ENCODE data around the gene BRIX1.

DNA sequence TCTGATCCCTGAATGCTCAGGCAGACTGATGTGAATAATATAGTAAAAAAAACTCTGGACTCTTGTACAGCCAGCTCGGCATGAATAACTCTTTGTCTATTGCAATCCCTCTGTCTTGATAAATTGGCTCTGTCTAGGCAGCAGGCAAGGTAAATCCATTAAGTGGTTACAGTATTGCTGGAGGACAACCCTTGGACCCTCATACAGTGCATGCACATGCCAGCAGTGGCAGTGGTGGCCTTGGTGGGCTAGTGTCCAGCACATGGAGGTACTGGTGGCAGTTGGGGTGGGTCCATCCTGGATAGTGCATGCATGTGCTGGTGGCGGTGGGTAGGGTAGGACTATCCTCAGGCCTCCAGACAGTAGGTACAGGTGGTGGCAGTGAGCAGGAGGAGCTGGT, 52.7 kb downstream of the BRIX1 start:
- no peak for TF ChIP-seq EZH2phosphoT487 (IDR thresholded peaks at IDR 0.05; ENCODE audit: borderline replicate concordance, low read depth, low read length)
- TF ChIP-seq, protein P1, sequence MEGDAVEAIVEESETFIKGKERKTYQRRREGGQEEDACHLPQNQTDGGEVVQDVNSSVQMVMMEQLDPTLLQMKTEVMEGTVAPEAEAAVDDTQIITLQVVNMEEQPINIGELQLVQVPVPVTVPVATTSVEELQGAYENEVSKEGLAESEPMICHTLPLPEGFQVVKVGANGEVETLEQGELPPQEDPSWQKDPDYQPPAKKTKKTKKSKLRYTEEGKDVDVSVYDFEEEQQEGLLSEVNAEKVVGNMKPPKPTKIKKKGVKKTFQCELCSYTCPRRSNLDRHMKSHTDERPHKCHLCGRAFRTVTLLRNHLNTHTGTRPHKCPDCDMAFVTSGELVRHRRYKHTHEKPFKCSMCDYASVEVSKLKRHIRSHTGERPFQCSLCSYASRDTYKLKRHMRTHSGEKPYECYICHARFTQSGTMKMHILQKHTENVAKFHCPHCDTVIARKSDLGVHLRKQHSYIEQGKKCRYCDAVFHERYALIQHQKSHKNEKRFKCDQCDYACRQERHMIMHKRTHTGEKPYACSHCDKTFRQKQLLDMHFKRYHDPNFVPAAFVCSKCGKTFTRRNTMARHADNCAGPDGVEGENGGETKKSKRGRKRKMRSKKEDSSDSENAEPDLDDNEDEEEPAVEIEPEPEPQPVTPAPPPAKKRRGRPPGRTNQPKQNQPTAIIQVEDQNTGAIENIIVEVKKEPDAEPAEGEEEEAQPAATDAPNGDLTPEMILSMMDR (conservative IDR thresholded peaks at IDR 0.05; ENCODE audit: low read length): no peak
